HG03521 (cell line): Measurements from ENCODE around the gene PHACTR3.
"Not testable (repeated sequence)": the region's sequence is repeated elsewhere in the genome, so short reads cannot be mapped to it uniquely, and the experiment has no call there.

Experiments
- ATAC-seq: cut with Tn5 transposase; IDR thresholded peaks from one replicate; pipeline ENCODE4 v1.9.1; 2021; ENCODE audit warnings: mild to moderate bottlenecking, moderate library complexity; ENCODE audit not compliant: unreplicated experiment

The PHACTR3 gene

DNA sequence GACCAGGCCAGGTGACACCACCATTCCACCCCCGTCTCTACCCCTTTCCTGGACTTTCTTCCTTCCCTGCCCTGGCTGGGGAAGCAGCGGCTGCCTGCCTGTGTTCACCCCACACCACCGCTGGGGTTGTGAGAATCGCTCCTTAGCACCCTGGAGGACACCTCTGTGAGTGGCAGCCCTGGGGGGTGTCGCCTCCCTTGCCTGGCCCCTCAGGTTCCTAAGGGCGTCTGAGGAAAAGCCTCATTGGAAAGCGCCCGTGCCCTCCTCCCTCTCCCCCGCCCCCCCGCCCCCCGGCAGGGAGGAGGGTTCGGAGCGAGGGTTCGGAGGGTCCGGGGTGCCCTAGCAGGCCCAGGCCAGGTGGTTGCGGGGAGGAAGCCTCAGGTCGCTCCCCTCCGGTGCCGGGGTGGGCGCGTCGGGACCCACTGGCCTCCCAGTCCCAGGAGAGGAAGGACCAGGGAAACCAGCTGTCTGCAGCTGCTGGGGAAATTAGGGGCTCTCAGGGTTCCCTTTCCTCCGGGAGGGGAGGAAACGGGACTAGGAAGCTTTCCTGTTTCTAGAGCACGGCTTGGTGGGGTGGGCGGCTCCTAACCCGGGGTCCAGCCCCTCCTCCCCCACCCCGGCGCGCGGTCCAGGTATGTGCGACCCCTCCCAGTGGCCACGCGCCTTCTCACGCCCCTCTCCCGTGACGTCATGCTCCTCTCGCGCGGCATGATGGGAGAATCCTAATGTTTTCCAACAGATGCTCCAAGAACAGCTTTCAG is at the start of gene PHACTR3:
PHACTR3 (plus strand) TSS at position 760 of the 761 bp plus-strand sequence. CDS start 475 bp downstream, outside the sequence.
- ATAC-seq = no peak

DNA sequence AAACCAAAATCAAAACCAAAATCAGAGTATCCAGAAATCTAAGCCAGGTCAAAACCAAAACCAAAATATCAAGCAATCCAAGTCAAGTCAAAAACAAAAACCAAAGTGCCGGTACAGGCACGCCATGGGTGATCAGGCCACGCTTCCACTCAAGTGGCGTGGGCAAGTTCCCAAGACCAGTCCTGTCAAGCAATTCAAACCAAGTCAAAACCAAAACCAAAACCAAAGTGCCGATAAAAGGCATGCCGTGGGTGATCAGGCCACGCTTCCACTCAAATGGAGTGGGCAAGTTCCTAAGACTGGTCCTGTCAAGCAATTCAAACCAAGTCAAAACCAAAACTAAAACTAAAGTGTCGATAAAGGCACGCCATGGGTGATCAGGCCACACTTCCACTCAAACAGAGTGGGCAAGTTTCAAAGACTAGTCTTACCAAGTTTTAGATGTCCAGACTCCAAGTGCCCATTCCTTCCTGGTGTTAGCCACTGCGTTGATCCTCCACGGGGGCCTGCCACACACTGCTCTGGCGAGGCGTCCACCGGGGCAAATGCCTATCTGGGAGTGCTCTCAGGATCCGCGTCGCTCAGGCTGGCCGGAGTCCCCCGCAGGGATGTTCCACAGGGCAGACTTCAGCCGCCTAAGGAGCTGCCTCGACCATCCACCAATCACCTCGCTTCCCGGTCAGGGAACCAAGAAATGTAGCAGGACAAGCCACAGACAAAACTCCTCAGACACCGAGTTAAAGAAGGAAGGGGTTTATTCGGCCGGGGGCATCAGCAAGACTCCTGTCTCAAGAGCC is 46.4 kb upstream of the PHACTR3 start:
- ATAC-seq = not testable (repeated sequence)

DNA sequence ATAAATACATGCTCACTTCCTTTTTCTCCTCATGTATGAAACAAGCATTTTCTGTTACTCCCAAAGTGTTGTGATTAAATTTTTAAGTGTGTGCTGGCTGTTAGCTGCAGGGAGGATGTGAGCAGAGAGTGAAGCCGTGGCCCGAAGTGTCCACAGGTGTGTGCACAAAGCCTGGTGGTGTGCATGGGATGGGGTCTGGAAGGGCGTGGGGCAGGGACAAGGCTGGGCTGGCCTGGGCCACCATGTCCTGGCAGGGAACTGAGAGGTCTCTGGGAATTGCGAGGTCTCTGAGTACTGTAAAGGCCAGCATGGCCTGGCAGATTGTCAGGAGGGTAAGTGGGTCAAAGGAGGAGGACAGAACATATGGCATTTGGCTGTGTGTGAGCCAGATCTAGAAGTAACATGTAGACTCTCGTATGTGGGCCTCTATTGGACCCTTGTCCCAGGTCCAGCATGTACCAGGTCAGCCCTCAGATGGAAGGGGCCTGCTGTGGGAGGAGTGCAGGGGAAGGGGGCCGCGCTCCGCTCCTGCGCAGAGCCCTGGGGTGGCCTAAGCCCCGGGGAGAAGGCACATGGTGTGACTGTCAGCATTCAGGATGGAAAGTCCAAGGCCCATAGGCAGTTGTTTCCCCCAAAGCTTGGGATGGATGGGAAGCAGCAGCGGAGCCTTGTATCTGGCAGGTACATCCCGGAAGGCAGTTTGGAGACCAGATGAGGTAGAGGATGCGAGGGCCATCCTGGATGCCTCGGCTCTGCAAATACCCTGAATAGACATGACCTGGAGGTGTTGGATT is 45.1 kb upstream of the PHACTR3 start:
- no peak for ATAC-seq

DNA sequence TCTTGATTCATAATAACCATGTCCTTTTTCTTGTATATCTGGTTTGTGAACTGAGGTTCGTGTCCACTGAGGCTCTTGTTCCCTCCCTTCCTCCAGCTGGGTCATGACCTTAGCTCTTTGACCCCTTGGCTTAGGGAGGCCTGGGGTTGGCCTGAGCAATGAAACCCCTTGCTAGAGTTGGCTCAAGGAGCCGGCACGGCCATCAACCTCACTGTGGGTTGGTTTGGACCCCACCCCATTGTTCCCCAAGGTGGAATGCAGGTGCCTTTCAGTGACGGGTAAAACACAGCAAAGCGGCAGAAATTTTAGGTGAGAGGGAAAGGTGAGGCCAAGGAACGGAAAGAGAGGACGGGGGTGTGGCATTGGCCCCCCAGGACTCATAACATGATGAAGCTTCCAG is 44.5 kb upstream of the PHACTR3 start:
- no peak for ATAC-seq

DNA sequence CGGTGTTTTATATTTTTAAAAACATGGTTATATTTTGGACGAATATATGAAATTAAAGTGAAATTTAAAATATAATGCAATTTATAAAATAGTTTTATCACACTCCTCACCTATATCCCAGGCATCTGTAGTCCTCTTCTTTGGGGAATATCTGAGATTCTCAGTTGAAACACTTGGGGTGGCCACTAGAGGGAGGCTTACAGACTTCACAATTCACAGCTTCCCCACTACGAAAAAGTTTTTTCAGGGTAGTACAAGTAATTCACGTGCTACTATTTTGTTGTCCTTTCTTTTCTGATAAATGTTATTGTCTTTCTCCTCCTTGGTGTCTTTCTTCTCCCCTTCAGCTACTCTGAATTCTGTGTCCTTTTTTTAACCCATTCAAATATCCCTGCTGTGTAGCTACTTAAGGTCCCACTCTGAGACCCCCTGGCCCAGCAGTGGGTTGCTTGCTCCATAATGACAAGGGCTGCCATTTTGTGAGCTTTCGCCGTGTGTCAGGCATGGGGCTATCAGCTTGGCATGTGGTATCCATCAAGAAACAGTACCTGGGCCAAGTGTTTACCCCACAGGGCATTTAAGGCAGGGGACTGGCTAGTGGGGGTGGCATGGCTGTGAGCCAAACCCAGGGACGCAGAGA is 43.6 kb upstream of the PHACTR3 start:
- no peak for ATAC-seq

DNA sequence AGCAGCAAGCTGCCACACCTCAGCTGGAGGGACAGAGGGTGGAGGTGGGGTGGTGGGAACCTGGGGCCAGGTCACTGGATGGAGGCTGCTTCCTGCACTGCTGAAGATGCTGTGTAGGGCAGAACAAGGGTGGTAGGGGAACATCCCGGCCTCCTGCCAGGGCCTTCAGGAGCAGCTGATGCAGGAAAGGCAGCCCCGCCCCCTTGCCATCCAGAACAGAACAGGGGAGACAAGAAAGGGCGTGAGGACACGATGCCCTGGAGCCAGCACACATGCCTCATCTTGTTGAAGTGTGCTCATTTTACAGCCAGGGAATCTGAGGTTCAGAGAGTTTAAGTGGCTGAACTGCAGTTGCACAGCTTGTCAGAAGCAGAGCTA is 43.1 kb upstream of the PHACTR3 start:
- no peak for ATAC-seq

DNA sequence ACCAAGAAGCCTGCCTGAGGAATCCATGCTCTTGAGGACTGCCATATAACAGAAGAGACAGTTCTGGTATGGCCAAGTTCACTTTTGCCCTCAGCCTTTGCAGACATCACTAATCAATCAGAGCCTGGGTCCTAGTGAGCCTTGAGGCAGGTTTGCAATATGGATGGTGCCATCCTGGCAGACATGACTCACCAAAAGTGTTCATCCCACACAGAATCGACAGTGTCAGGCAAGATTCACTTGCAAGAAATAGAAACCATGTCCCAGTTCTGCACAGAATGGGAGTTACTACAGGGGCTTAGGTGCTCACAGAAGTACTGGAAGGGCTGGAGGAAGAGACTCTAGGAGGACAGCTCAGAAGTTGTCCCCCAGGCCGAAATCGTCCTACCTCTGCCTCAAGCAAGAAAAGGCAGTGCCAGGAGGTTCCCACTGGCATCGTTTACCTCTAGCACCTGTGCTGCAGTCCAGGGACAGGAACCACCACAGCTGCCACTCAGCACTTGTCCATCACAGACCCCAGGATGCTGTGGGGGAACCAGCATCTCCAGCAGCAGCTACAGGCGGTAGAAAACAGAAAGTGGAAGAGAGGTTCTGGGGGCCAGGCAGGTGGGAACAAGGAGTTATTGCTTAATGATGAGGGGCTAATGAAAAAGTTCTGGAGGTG is 42.6 kb upstream of the PHACTR3 start:
- ATAC-seq = no peak

DNA sequence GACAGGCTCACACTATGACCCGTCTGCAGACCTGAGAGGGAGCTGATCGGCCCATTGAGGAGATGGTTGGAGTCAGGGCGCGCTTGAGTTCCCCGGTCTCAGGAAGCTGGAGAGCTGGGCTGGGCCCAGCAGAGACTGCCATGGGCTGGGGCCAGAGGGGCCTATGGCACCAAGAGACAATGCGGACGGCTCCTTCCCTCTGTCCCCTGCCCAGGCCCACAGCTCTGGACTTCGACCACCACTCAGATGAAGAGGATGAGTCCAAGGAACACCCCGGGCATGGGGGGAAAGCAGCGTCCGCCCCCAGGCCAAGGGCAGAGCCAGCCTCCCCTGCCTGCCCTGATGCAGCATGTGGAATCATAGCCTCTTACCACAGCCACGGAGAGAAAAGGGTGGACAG is 40.2 kb upstream of the PHACTR3 start:
- no peak for ATAC-seq

DNA sequence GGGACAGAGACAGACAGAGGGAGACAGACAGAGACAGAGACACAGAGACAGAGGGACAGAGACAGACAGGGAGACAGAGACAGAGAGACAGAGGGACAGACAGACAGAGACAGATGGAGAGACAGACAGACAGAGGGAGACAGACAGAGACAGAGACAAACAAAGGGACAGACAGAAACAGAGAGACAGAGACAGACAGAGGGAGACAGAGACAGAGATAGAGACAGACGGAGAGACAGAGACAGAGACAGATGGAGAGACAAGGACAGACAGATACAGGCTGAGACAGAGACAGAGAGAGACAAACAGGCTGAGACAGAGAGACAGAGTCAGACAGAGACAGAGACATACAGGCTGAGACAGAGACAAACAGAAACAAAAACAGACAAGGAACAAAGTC is 39.4 kb upstream of the PHACTR3 start:
- no peak for ATAC-seq

DNA sequence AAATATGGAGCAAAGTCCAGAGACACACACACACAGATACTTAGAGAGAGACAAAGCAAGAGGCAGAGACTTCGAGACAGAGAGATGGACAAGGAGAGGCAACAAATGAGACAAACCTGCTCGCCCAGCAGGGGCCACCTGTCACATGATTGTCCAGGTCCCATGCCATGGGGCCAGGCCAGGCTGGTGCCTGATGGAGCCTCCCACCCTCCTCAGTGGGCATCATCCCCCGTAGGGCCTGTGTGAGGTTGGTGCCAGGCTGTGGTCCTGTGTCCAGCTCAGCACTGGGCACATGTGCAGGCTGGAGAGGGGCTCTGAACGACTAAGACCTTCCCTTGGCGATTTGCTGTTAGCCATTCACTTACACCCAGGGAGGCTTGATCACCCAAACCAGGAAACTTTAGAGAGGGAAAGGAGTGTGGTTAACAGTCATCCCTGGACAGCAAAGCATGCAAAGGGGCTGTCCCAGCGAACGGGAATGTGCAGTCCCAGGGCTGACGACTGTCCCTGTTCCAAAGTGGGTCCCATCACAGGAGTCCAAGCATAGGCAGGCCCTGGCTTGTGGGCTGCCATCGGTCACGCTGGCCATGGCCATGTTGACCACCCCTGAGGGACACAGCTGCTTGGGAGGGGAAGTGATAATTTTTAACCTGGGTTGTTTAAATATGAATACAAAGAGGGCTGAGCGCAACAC is 38.4 kb upstream of the PHACTR3 start:
- ATAC-seq = no peak

DNA sequence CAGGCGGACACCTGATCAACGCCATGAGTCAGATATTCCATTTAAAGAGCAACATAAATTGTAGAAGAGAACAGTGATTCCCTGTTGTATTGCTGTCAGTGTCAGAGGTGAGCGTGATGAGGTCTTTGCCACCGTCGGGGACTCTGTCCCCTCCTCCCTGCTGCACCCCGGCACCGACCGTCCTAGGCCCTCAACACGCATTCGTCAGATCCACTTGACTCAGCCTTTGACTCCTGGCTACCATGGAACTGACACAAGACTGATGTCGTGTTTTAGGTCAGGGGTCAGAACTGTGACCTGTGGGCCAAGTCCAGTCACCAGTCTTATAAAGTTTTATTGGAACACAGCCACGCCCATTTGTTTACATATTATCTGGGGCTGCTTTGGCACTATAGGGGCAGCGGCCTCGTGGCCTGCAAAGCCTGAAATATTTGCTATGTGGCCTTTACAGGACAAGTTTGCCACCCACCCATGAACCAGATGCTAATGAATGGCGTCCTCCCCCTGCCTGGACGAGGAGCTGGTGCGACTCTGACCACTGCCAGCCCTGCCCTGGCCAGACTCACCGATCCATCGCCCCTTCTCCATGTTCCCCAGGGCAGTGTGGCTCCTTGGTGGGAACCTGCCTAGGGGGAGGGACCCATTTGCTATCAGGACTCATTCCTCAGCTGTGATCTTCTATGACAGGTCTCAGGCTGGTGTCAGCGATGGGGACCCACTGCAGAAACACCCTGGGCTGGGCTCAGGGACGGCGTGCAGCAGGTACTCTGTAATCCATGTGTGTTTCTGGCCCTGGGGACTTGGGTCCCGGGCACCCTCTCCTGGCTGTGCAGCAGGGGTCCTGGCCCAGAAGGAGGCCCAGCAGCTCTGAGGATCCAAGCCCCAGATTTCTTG is 37.5 kb upstream of the PHACTR3 start:
- no peak for ATAC-seq

DNA sequence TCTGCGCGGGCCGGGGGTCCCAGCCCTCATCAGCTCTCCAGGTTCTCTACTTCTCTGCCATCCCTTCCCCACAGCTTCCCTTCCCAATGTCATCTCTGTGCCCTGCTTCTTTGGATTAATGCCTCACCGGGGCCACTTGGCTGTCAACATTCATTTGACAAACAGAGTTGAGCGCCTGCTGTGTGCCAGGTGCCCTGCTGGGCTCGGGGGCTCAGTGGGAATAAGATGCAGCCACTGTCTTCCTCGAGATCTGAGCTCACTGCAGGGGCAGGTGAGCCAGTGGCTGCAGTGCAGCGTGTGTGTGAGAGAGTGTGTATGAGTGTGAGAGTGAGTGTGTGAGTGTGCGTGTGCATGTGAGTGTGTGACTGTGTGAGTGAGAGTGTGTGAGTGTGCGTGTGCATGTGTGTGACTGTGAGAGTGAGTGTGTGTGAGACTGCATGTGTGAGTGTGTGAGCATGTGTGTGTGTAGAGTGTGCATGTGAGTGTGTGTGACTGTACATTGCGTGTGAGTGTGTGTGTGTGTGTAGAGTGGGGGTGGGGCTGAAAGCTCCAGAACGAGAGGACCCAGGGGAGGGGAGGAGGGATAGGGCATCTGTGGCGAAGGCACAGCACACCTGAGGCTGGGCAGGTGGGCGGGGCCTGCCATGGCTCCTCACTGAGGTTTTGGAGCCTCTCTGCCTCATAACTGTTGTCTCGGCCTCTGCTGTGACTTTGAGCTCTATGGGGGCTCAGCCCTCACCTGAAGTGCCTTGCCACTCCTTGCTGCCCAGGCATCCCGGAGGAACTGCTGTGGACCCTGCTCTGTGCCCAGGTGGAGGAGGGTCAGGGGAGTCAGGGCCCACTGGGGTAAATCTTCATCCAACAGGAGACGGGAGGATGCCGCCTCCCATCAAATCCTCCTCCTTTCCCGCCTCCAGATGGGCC is 36.5 kb upstream of the PHACTR3 start:
- ATAC-seq = no peak

DNA sequence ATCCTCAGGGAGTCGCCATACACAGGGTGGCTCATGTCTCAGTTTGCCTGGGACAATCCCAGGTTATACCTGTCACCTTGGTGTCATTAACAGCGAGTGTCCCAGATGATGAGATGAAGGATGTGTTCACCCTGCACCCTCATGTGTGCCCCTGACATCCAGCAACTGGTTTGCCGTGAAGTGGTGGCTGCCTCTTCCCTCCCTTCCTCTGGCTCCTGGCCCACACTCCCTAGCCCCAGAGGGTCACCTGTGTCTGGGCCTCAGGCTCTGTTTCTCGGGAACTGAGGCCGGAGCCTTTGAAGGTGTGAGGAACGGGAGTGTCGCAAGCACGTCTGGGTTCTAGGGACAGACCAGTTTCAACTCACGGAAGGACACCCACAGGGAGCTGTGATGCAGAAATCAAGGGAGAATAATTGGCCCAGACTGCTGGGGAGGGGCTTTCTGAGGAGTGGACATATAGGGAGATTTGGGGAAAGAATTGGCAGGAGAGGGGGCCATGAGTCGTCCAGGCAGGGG is 35.8 kb upstream of the PHACTR3 start:
- ATAC-seq = no peak

DNA sequence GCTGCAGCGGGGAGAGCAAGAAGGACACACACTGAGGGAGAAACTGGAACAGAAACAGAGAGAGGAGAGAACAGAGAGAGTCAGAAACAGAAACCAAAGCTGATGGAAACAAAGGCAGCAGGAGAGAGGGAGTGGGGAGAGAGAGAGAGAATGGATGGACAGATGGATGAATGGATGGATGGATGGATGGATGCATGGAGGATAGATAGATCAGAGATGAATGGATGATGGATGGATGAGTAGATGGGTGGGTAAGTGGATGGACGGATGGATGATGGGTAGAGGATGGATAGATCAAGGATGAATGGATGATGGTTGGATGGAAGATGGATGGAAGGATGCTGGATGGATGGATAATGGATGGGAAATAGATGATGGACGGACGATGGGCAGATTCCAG is 35.0 kb upstream of the PHACTR3 start:
- no peak for ATAC-seq

DNA sequence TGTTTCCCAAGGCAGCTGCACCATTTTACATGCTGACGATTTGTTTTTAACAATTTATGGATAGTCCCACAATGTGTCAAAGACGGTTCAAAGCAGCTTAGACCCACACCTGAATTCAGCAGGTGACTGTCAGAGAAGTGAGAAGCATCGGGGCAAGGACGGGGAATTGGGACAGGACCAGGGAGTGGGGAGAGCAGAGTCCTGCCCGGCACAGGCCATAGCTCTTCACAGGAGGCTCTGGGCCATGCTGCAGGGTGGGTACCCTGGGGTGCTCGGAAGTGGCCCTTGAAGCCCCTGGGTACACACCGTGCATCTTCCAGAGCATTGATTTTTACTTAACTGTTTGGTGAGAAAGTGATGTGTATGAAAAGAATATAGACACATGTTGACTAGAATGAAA is 33.2 kb upstream of the PHACTR3 start:
- ATAC-seq = no peak

DNA sequence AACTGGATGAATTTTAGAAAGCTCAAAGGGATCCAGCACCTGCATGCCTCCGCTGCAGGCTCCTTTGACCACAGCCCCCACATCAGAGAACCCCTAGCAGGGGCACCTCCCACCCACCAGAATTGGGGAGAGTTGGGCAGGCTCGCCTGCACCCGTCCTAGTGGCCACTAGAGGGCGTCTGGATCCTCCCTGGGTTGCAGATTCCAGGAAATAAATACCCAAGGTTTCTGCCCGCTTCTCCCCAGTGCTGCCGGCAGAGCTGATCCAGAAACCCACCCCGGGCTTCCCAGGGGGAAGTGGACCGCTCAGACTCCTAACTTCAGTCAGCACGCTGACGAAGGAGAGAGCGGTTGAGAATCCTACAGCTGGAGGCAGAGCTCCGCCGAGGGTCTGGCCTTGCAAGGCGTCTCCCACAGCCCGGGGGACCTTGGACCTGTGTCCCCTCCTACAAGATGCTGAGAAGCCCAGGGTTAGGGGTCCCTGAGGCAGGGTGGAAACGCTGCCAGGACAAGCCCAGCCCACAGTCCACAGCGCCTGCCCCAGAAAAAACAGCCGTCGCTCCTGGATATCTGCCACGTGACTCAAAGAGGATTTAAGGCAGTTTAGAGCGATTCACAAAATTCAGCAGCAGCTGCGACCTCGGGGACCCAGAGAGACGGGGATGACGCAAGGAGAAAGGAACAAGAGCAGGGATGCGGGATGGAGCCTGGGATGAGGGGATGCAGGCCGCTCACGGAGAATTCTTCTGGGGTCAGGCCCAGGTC is 32.6 kb upstream of the PHACTR3 start:
- no peak for ATAC-seq

DNA sequence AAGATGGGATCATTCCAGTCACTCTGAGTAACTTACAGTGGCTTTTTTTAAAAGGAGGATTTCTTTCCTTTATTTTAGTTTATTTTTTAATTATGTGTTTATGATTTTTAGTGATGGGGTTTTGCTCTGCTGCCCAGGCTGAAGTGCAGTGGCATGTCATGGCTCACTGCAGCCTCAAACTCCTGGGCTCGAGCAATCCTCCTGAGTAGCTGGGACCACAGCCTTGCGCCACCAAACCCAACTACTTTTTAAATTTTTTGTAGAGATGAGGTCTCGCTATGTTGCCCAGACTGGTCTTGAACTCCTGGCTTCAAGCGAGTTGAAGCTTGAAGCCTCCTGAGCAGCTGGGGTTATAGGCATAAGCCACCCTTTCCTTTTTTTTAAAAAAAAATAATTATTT is 31.8 kb upstream of the PHACTR3 start:
- no peak for ATAC-seq
